AG04450 (cell line): ENCODE data around the gene TRPM1. TPM values are rescaled to one million over a fixed set of nuclear protein-coding genes. Genes with fewer than 3 reads are reported as not detected.

Experiments used
- CTCF ChIA-PET: fragments of 300-600, 350-600 bp; formaldehyde crosslinking; extraction: SDS; loops from one replicate; lab custom pipeline; 2022; ENCODE audit warnings: antibody characterized with exemption, inconsistent platforms; lab: Charles Lee
- POLR2A ChIA-PET: fragments of 350-600 bp; formaldehyde crosslinking; extraction: SDS; loops from one replicate; lab custom pipeline; 2021; ENCODE audit warnings: antibody characterized with exemption, inconsistent platforms; lab: Yijun Ruan, JAX
- DNase-seq: peaks from one replicate; pipeline ENCODE4 v3.0.0-alpha.2; 2011; ENCODE audit warnings: low read depth, low spot score
- H3K27ac ChIP-seq: one replicate; pipeline ENCODE4 v1.5.1; 2012; ENCODE audit warnings: low read depth, low read length, control low read depth
- H3K27me3 ChIP-seq: one replicate; pipeline ENCODE4 v1.6.0; 2012; ENCODE audit warnings: low read length; ENCODE audit not compliant: control insufficient read depth, insufficient read depth
- H3K4me3 ChIP-seq: 2 replicates; pipeline ENCODE4 v1.5.1; 2011; ENCODE audit warnings: mild to moderate bottlenecking, low read depth, low read length, control low read depth
- H3K9me3 ChIP-seq: 2 replicates; pipeline ENCODE4 v1.5.1; 2012; ENCODE audit warnings: low read length; ENCODE audit not compliant: control insufficient read depth, insufficient read depth
- CTCF ChIP-seq: IDR thresholded peaks from 2 replicates; pipeline ENCODE4 v1.5.1; 2011; ENCODE audit warnings: low read depth, low read length, control low read depth, inconsistent platforms
- polyA plus RNA-seq: library from polyadenylated mRNA; depleted of rRNA; stranded (reverse); fragments of >200 nt; gene quantifications from 2 replicates; pipeline ENCODE4 v1.2.3, GENCODE V29; 2011

Gene TRPM1
- polyA plus RNA-seq, 1 experiment, result not detected

GRCh38 chr15:30984542-30984941 lies 117.0 kb downstream of the TRPM1 start:
- H3K9me3 ChIP-seq, result no peaks in the 10 kb centered on the region
- POLR2A ChIA-PET, result no interaction called here
- no peak for TF ChIP-seq CTCF
- no peak overlapping the region for H3K4me3 ChIP-seq
- H3K27me3 ChIP-seq, result no peaks in the 10 kb centered on the region
- no peak for DNase-seq
- no peak overlapping the region for H3K27ac ChIP-seq
- CTCF ChIA-PET, result interaction anchor here (0.6 to 1.5 kb wide), 4 partner anchors 40 to 506 kb away, joined by 3 to 11 read pairs (median 4); no protein-coding TSS in a partner anchor

GRCh38 chr15:30984118-30984517 lies 117.4 kb downstream of the TRPM1 start:
- no peak overlapping the region for H3K4me3 ChIP-seq
- no peaks in the 10 kb centered on the region for H3K9me3 ChIP-seq
- POLR2A ChIA-PET, result no interaction called here
- H3K27me3 ChIP-seq, result no peaks in the 10 kb centered on the region
- no peak for TF ChIP-seq CTCF
- H3K27ac ChIP-seq, result no peak overlapping the region
- no peak for DNase-seq
- CTCF ChIA-PET, result interaction anchor here (1.5 kb wide), 1 partner anchor 145 kb away, joined by 4 read pairs; no protein-coding TSS in a partner anchor

- H3K9me3 ChIP-seq, result no peaks in the 10 kb centered on the region
- no peak overlapping the region for H3K27ac ChIP-seq
- ChIA-PET CTCF (interaction anchor here (1.0 kb wide), 1 partner anchor 150 kb away, joined by 5 read pairs; no protein-coding TSS in a partner anchor), POLR2A (no interaction called here)
- no peak for TF ChIP-seq CTCF
- no peak for DNase-seq
- no peaks in the 10 kb centered on the region for H3K27me3 ChIP-seq
- H3K4me3 ChIP-seq, result no peak overlapping the region
Observed at GRCh38 chr15:30979457-30979856, 122.1 kb downstream of the TRPM1 start.

GRCh38 chr15:30978328-30978727 lies 123.2 kb downstream of the TRPM1 start:
- H3K4me3 ChIP-seq, result no peak overlapping the region
- POLR2A ChIA-PET, result interaction anchor here (1.2 kb wide), 1 partner anchor 13 kb away, joined by 3 read pairs; the partner anchor contains the start of gene MTMR10
- DNase-seq, result no peak
- TF ChIP-seq CTCF, result no peak
- no peaks in the 10 kb centered on the region for H3K9me3 ChIP-seq
- CTCF ChIA-PET, result interaction anchor here (1.7 kb wide), 1 partner anchor 151 kb away, joined by 5 read pairs; no protein-coding TSS in a partner anchor
- no peaks in the 10 kb centered on the region for H3K27me3 ChIP-seq
- no peak overlapping the region for H3K27ac ChIP-seq

GRCh38 chr15:30974112-30974511 lies 127.4 kb downstream of the TRPM1 start:
- POLR2A ChIA-PET, result no interaction called here
- no peak overlapping the region for H3K4me3 ChIP-seq

More at GRCh38 chr15:30974112-30974511, 127.4 kb downstream of the TRPM1 start:
- DNase-seq, result no peak
- Histone ChIP-seq H3K27me3 (no peaks in the 10 kb centered on the region), H3K27ac (no peak overlapping the region), H3K9me3 (no peaks in the 10 kb centered on the region)
- TF ChIP-seq CTCF, result no peak
- CTCF ChIA-PET, result interaction anchor here (0.7 kb wide), 1 partner anchor 155 kb away, joined by 3 read pairs; no protein-coding TSS in a partner anchor
